PC-3 (cell line): ENCODE results near the gene PRR27. TPM values are rescaled to one million over a fixed set of nuclear protein-coding genes. Genes with fewer than 3 reads are reported as not detected.

Experiments
- ATAC-seq: fragments of 200-7000 bp; cut with Tn5 transposase; 2 replicates; pipeline ENCODE4 v1.9.1; 2020; ENCODE audit warnings: mild to moderate bottlenecking, moderate library complexity
- BruUV-seq: library from RNA; stranded (reverse); fragments of 400-500 nt; replicated peaks from 2 replicates; lab custom pipeline; 2021; lab: Mats Ljungman, UMichigan
- CTCF ChIA-PET: fragments of 300-600 bp; sonication (Branson Sonifier 250); formaldehyde crosslinking; loops from one replicate; lab custom pipeline; 2022; ENCODE audit warnings: antibody characterized with exemption; lab: Charles Lee
- POLR2A ChIA-PET: fragments of 300-600 bp; sonication (Branson Sonifier 250); formaldehyde crosslinking; loops from one replicate; lab custom pipeline; 2022; ENCODE audit warnings: antibody characterized with exemption; ENCODE audit not compliant: unreplicated experiment; lab: Charles Lee
- DNase-seq: peaks from one replicate; pipeline ENCODE4 v3.0.0-alpha.2; 2015
- H2AFZ ChIP-seq: fragments of 300-600 bp; sonication (generic); 2 replicates; pipeline ENCODE4 v1.6.0; 2016; ENCODE audit warnings: antibody characterized with exemption, low read length
- H3F3A ChIP-seq: fragments of 300-600 bp; sonication (generic); one replicate; pipeline ENCODE4 v1.6.0; 2017; ENCODE audit warnings: antibody characterized with exemption, low read length, control low read depth, mild to moderate bottlenecking; ENCODE audit not compliant: unreplicated experiment
- H3K27ac ChIP-seq: fragments of 300-600 bp; sonication (generic); 2 replicates; pipeline ENCODE4 v1.5.1; 2016; ENCODE audit warnings: mild to moderate bottlenecking, low read length
- H3K27me3 ChIP-seq: fragments of 300-600 bp; sonication (generic); 2 replicates; pipeline ENCODE4 v1.6.1; 2016; ENCODE audit warnings: low read length, mixed read lengths
- H3K36me3 ChIP-seq: fragments of 300-600 bp; sonication (generic); 2 replicates; pipeline ENCODE4 v1.6.1; 2016; ENCODE audit warnings: low read depth, mixed run types, low read length, mixed read lengths
- H3K4me1 ChIP-seq: fragments of 300-600 bp; sonication (generic); 2 replicates; pipeline ENCODE4 v1.5.1; 2016; ENCODE audit warnings: low read length; ENCODE audit not compliant: insufficient read depth
- H3K4me2 ChIP-seq: fragments of 300-600 bp; sonication (generic); 2 replicates; pipeline ENCODE4 v1.6.0; 2016; ENCODE audit warnings: low read length
- H3K4me3 ChIP-seq: fragments of 300-600 bp; sonication (generic); 2 replicates; pipeline ENCODE4 v1.5.1; 2016; ENCODE audit warnings: mild to moderate bottlenecking, low read length, mixed read lengths
- H3K79me2 ChIP-seq: fragments of 300-600 bp; sonication (generic); 2 replicates; pipeline ENCODE4 v1.6.1; 2017; ENCODE audit warnings: low read length, mixed read lengths
- H3K9ac ChIP-seq: fragments of 300-600 bp; sonication (generic); 2 replicates; pipeline ENCODE4 v1.6.0; 2016; ENCODE audit warnings: mild to moderate bottlenecking, low read length
- H3K9me2 ChIP-seq: fragments of 300-600 bp; sonication (generic); replicated peaks from 2 replicates; pipeline ENCODE4 v1.6.1; 2016; ENCODE audit warnings: mixed run types, low read length, mixed read lengths
- H3K9me3 ChIP-seq: fragments of 300-600 bp; sonication (generic); 2 replicates; pipeline ENCODE4 v1.6.1; 2016; ENCODE audit warnings: low read length, mixed read lengths
- H4K20me1 ChIP-seq: fragments of 300-600 bp; sonication (generic); 2 replicates; pipeline ENCODE4 v1.6.1; 2016; ENCODE audit warnings: low read length, mixed read lengths
- CTCF ChIP-seq: fragments of 300-600 bp; sonication (generic); conservative IDR thresholded peaks from 2 replicates; pipeline ENCODE4 v1.5.1; 2017; ENCODE audit warnings: antibody characterized with exemption, low read depth, mild to moderate bottlenecking, low read length
- EZH2 ChIP-seq: fragments of 300-600 bp; sonication (generic); IDR thresholded peaks from one replicate; pipeline ENCODE4 v1.6.1; 2017; ENCODE audit warnings: antibody characterized with exemption, mild to moderate bottlenecking, low read length; ENCODE audit not compliant: unreplicated experiment
- EZH2phosphoT487 ChIP-seq: fragments of 300-600 bp; sonication (generic); IDR thresholded peaks from 2 replicates; pipeline ENCODE4 v1.6.1; 2018; ENCODE audit warnings: mild to moderate bottlenecking, antibody characterized with exemption, low read length, borderline replicate concordance
- intact Hi-C: fragments of 100-400 bp; cut with micrococcal nuclease; formaldehyde crosslinking; loops from 2 replicates; pipeline ENCODE4 v1.9.0; 2023
- total RNA-seq: library from RNA; depleted of rRNA; stranded (reverse); fragments of >200 nt; gene quantifications from 2 replicates; pipeline ENCODE4 v1.2.3, GENCODE V29; 2014

PRR27 gene
- total RNA-seq, 1 experiment from 2014 or later, result not detected

GRCh38 chr4:70138751-70139150, 15.3 kb upstream of the PRR27 start:
- no peaks in the 10 kb centered on the region for H3K36me3 ChIP-seq
- H3K27ac ChIP-seq, result no peak overlapping the region
- intact Hi-C loops, result no loop called here
- no peak overlapping the region for H3K4me3 ChIP-seq
- no peak overlapping the region for H3K9ac ChIP-seq
- CTCF ChIA-PET, result no interaction called here
- TF ChIP-seq EZH2phosphoT487 (no peak), EZH2 (no peak), CTCF (no peak)
- H4K20me1 ChIP-seq, result no peaks in the 10 kb centered on the region
- no peaks in the 10 kb centered on the region for H3K9me2 ChIP-seq
- H3K4me1 ChIP-seq, result no peaks in the 10 kb centered on the region
- H3K4me2 ChIP-seq, result no peak overlapping the region
- ATAC-seq (no peak), DNase-seq (no peak)
- no peaks in the 10 kb centered on the region for H3K79me2 ChIP-seq
- peaks cover 25% of the 10 kb centered on the region for H3K27me3 ChIP-seq
- no peaks in the 10 kb centered on the region for H3F3A ChIP-seq
- POLR2A ChIA-PET, result no interaction called here
- H2AFZ ChIP-seq, result no peak overlapping the region
- no TSS peak for BruUV-seq
- H3K9me3 ChIP-seq, result no peaks in the 10 kb centered on the region

GRCh38 chr4:70151271-70151670, 2.8 kb upstream of the PRR27 start:
- TF ChIP-seq CTCF (no peak), EZH2 (no peak), EZH2phosphoT487 (no peak)

GRCh38 chr4:70152088-70152487, 1.9 kb upstream of the PRR27 start:
- H4K20me1 ChIP-seq, result no peaks in the 10 kb centered on the region
- ATAC-seq (no peak), DNase-seq (no peak)
- H3K4me3 ChIP-seq, result no peak overlapping the region
- no peaks in the 10 kb centered on the region for H3F3A ChIP-seq
- peaks cover 27% of the 10 kb centered on the region for H3K27me3 ChIP-seq
- no peak overlapping the region for H3K9ac ChIP-seq
- H3K9me2 ChIP-seq, result no peaks in the 10 kb centered on the region
- CTCF ChIA-PET, result no interaction called here
- TF ChIP-seq EZH2, result no peak
- TF ChIP-seq EZH2phosphoT487, result no peak
- no peak for TF ChIP-seq CTCF
- H2AFZ ChIP-seq, result no peak overlapping the region
- H3K27ac ChIP-seq, result no peak overlapping the region
- BruUV-seq, result no TSS peak
- intact Hi-C loops, result no loop called here
- H3K4me2 ChIP-seq, result no peak overlapping the region
- no peaks in the 10 kb centered on the region for H3K4me1 ChIP-seq
- POLR2A ChIA-PET, result no interaction called here
- H3K79me2 ChIP-seq, result no peaks in the 10 kb centered on the region
- no peaks in the 10 kb centered on the region for H3K36me3 ChIP-seq
- no peaks in the 10 kb centered on the region for H3K9me3 ChIP-seq

More at GRCh38 chr4:70151271-70151670, 2.8 kb upstream of the PRR27 start:
- Histone ChIP-seq H3K36me3 (no peaks in the 10 kb centered on the region), H3K27ac (no peak overlapping the region), H3K9me3 (no peaks in the 10 kb centered on the region), H3K9ac (no peak overlapping the region), H3K27me3 (peaks cover 24% of the 10 kb centered on the region), H3F3A (no peaks in the 10 kb centered on the region), H3K4me3 (no peak overlapping the region), H3K4me1 (no peaks in the 10 kb centered on the region), H2AFZ (no peak overlapping the region), H3K9me2 (no peaks in the 10 kb centered on the region), H3K79me2 (no peaks in the 10 kb centered on the region), H3K4me2 (no peak overlapping the region), H4K20me1 (no peaks in the 10 kb centered on the region)
- DNase-seq, result no peak
- CTCF ChIA-PET, result no interaction called here
- no TSS peak for BruUV-seq
- ATAC-seq, result no peak
- POLR2A ChIA-PET, result no interaction called here
- intact Hi-C loops, result no loop called here
